Upper lobe of right lung (tissue), 1 donor: ENCODE results near the gene IL11RA. TPM values are rescaled to one million over a fixed set of nuclear protein-coding genes. Genes with fewer than 3 reads are reported as not detected.

ENCODE experiments used
- ATAC-seq: fragments of 200-7000 bp; cut with Tn5 transposase; one replicate; pipeline ENCODE4 v1.9.1; 2020; ENCODE audit warnings: mild to moderate bottlenecking, moderate library complexity
- DNase-seq: peaks from one replicate; pipeline ENCODE4 v3.0.0-alpha.2; 2020
- H3K27ac ChIP-seq: fragments of 200-600 bp; one replicate; pipeline ENCODE4 v1.8.0; 2022
- H3K27me3 ChIP-seq: fragments of 200-600 bp; one replicate; pipeline ENCODE4 v1.8.0; 2022; ENCODE audit warnings: mild to moderate bottlenecking
- H3K36me3 ChIP-seq: fragments of 200-600 bp; one replicate; pipeline ENCODE4 v1.8.0; 2022
- H3K4me1 ChIP-seq: fragments of 200-600 bp; one replicate; pipeline ENCODE4 v1.8.0; 2022
- H3K4me3 ChIP-seq: fragments of 200-600 bp; one replicate; pipeline ENCODE4 v1.8.0; 2022; ENCODE audit warnings: mild to moderate bottlenecking
- H3K9me3 ChIP-seq: fragments of 200-600 bp; one replicate; pipeline ENCODE4 v1.8.0; 2022
- CTCF ChIP-seq: fragments of 200-600 bp; IDR thresholded peaks from one replicate; pipeline ENCODE4 v1.8.0; 2022; ENCODE audit warnings: antibody characterized with exemption
- intact Hi-C: fragments of 100-400 bp; cut with DNase I; formaldehyde crosslinking; loops from one replicate; pipeline ENCODE4 v1.11.0; 2022
- total RNA-seq: library from RNA; stranded (reverse); fragmentation: NEBNext Ultra II Directional; extraction: Animal tissue kit (Norgen Biotek cat#: 25700); gene quantifications from one replicate; pipeline ENCODE4 v1.2.1, GENCODE V29; 2021
- donor health status: DM: no; HTN: yes; CAD: no; lungs with severe emphysema.

Gene IL11RA
- total RNA-seq, 1 donor from 2014 or later, result 18.7 TPM

GRCh38 chr9:34691936-34692315, 39.9 kb downstream of the IL11RA start:
- intact Hi-C loops, result no loop called here
- Histone ChIP-seq H3K36me3 (no peaks in the 10 kb centered on the region), H3K4me3 (no peak overlapping the region), H3K27ac (no peak overlapping the region), H3K9me3 (no peaks in the 10 kb centered on the region), H3K27me3 (no peaks in the 10 kb centered on the region), H3K4me1 (peaks cover 4% of the 10 kb centered on the region)
- TF ChIP-seq CTCF, result no peak
- no peak for DNase-seq
- no peak for ATAC-seq

GRCh38 chr9:34693560-34693959, 41.6 kb downstream of the IL11RA start:
- no peak overlapping the region for H3K4me3 ChIP-seq
- H3K9me3 ChIP-seq, result no peaks in the 10 kb centered on the region
- DNase-seq (no peak), ATAC-seq (no peak)
- no peak for TF ChIP-seq CTCF
- H3K36me3 ChIP-seq, result no peaks in the 10 kb centered on the region
- H3K27me3 ChIP-seq, result no peaks in the 10 kb centered on the region
- H3K4me1 ChIP-seq, result peaks cover 4% of the 10 kb centered on the region
- intact Hi-C loops, result no loop called here
- H3K27ac ChIP-seq, result no peak overlapping the region

- Histone ChIP-seq H3K4me1 (peaks cover 4% of the 10 kb centered on the region), H3K36me3 (no peaks in the 10 kb centered on the region), H3K4me3 (no peak overlapping the region), H3K27me3 (no peaks in the 10 kb centered on the region), H3K27ac (no peak overlapping the region), H3K9me3 (no peaks in the 10 kb centered on the region)
- ATAC-seq (no peak), DNase-seq (no peak)
- intact Hi-C loops, result no loop called here
- TF ChIP-seq CTCF, result no peak
These were observed 42.8 kb downstream of the IL11RA start for GRCh38 chr9:34694811-34695210.

- no peaks in the 10 kb centered on the region for H3K27me3 ChIP-seq
- H3K27ac ChIP-seq, result peak overlapping the region; percentile 33
- intact Hi-C loops, result no loop called here
- H3K9me3 ChIP-seq, result no peaks in the 10 kb centered on the region
- H3K4me1 ChIP-seq, result no peaks in the 10 kb centered on the region
- DNase-seq (peak; percentile 89), ATAC-seq (peak; percentile 96)
- H3K4me3 ChIP-seq, result peak overlapping the region; percentile 62
- no peaks in the 10 kb centered on the region for H3K36me3 ChIP-seq
- peak; percentile 94 for TF ChIP-seq CTCF
These were observed 49.2 kb downstream of the IL11RA start for GRCh38 chr9:34701023-34701768.

- Histone ChIP-seq H3K27me3 (no peaks in the 10 kb centered on the region), H3K4me1 (no peaks in the 10 kb centered on the region), H3K9me3 (no peaks in the 10 kb centered on the region), H3K27ac (peak overlapping the region; percentile 33), H3K4me3 (peak overlapping the region; percentile 62), H3K36me3 (no peaks in the 10 kb centered on the region)
- ATAC-seq, result peak; percentile 94
- peak; percentile 93 for DNase-seq
- peak; percentile 99 for TF ChIP-seq CTCF
- intact Hi-C loops, result no loop called here
These were observed 50.1 kb downstream of the IL11RA start for GRCh38 chr9:34701769-34702736.
